HG02798 (cell line): ENCODE results near the gene C1orf21.

Experiments used
- ATAC-seq: cut with Tn5 transposase; IDR thresholded peaks from one replicate; pipeline ENCODE4 v1.9.1; 2021; ENCODE audit warnings: mild to moderate bottlenecking; ENCODE audit not compliant: unreplicated experiment, poor library complexity

The C1orf21 gene

DNA sequence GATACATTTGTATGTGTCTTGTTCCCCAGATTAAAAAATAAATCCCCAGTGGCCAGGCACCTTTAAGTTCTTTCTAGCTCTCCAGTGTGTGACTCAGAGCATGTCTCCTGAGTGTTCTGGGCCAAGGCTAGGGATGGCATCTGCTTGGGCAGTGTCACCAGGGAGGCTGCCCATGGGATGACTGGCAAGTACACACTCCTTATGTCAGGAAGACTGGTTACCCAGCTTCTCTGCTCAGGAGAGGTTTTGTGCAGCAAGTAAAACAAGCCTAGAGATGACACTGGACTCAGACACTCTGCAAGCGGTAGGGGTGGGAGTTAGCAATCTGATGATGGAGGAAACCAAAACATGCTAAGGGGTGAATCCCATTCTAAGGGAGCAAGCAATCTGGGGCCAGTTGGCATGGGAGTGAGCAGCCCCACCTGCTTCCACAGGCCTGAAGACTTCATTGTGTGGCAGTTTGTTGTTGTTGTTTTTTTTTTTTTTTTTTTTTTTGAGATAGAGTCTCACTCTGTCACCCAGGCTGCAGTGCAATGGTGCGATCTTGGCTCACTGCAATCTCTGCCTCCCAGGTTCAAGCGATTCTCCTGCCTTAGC is 230.7 kb downstream of the C1orf21 start:
- no peak for ATAC-seq

DNA sequence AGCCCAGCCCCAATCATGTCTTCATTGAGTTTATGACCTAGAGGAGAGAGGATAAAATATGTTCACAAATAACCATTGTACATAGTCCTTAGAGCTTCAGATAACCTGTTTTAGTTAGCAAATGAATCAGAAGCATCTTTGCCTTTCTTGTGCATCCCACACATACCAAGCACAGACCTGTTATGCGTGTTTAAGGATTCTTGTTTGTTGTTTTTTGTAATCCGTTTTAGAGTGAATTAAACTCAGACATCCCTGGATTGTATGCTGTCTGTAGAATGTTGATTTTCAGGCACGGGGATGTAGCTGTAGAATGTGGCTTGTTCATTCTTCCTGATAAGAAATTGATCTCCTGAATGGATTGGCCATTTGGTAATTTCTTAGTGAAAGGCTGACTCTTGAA is 232.0 kb downstream of the C1orf21 start:
- no peak for ATAC-seq

DNA sequence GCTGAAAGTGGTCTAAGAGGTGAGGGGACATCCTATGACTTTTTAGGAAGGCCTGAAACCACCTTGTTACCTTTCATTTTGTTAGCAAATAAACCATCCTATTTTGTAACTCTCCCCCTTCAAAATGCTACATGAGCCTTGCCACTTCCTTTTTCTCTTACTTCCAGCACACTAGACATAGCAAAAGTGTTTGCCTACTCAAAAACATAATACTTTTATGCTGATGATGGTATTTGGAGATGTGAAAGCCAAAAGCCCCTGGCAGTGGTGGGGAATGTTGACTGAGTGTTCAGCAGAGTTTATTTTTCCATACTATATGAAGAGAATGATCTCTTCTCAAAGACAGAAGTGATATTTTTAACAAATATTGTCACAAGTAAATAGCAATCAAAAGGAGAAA is 233.6 kb downstream of the C1orf21 start:
- ATAC-seq, result no peak

DNA sequence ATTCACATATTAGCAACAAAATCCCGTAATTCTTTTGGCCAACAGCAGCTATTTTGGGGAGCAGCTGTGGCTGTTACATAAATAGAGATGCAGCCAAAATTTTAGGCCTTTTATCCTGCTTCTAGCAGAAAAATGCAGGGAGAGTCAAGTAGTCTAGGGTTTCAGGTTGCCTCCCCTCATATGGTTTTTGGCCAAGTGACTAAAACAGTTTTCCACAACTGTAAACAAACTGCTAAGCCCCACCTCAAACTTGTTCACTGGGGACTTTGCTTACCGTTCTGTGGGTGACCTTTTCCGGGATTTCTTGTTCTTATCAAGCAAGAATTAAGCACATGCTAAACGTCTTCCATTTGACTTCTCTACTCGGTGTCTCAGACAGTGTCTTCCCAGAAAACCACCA is 234.4 kb downstream of the C1orf21 start:
- no peak for ATAC-seq

DNA sequence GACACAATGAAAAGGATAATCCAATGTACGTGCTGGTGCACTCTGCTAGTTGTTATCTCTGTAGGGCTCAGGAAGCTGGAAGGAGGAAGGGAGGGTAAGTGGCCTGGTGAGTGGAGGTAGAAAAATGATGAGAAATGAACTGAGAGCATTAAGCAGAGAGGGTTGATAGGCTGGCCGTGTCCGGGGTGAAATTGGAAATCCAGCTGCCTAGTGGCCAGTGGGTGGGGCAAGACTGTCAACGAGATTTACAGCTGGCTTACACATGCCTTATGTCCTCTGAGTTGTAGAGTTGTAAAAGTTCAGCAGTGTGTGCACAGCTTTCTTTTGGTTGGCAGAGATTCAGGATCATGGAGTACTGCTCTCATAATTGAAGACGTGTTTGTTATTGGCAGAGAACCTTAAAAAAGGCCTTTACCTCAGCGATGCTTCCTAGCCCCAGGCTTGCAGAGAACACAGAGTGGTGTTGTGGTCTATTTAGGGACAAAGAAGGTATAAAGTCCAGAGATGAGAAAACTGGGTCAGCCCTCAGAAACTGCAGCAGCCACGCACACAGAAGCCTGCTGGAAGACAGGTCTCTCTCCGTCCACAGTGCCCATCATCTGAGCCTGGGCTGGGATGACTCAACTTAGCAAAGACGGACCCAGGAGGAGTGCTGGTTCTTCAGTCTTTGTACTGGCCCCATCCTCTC is 235.5 kb downstream of the C1orf21 start:
- ATAC-seq, result no peak

DNA sequence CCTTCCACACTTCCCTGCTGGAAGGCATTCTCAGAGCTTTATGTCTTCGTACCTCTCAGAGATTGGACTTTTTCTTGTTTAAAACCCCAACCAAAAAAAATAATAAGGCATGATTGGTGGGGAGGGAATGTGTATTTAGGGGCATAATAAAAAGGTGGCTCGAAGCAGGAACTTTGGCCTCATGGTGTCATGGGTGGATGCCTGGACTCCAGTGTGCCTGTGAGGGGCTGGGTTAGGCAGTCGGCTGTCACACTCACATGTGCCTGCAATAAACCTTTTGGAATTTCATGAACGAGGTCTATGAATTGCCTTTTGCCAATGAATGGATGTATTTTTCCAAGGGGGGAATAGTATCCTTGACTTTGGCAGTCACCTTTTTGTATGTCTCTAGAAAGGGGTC is 236.6 kb downstream of the C1orf21 start:
- ATAC-seq, result no peak

DNA sequence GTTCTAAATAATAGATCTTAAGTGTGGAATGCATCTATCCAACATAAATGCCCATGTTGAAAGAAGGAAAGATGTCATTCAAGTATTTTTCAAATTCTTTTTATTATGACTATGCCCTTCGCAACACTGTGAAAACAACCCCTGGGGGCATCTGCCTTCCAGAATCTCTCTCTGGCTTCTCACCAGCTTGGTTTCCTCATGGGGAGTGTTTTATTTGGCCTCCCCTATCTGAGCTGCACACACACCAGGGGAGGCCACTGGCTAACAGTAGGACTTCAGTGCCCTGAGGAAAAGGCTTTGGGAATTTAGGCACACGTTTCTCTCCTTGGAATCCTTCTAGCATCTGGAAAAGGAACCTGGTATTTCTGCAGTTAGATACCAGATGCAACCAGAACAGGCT is 237.2 kb downstream of the C1orf21 start:
- no peak for ATAC-seq

DNA sequence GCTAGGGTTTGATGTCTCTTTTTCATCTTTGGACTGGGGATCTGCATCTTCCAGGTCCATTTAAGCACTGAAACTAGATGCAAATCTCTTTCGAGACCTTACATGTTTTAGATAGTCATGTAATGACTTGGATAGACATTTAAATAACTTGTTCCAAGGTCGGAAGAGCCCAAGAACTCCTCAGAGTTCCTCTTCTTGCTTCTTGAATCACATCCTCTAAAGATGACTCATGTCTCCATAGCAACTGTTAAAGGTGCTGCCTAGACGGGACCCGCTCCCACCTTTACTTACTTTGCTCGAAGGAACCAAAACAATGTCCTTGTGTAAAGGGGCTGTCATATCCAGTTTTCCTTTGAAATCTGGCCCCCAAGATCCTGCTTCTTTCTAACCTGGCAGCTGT is 237.8 kb downstream of the C1orf21 start:
- no peak for ATAC-seq

DNA sequence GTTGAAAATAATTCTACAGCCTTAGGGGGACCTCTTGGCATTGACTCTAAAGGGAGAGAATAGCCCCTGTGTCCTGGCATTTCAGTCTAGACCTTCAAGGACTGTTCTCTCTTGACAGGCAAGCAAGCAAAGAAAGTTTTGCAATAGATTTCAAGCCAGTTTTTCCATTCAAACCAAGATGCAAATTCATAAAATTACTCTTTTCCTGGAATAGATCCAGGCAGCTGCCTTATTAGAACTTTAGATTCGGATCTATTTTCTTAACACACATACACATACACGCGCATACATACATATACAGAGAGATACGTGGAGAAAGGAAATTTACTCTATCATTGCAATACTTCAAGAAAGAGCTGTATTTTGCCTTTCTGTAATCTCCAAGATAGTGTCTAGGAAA is 238.4 kb downstream of the C1orf21 start:
- ATAC-seq, result no peak

DNA sequence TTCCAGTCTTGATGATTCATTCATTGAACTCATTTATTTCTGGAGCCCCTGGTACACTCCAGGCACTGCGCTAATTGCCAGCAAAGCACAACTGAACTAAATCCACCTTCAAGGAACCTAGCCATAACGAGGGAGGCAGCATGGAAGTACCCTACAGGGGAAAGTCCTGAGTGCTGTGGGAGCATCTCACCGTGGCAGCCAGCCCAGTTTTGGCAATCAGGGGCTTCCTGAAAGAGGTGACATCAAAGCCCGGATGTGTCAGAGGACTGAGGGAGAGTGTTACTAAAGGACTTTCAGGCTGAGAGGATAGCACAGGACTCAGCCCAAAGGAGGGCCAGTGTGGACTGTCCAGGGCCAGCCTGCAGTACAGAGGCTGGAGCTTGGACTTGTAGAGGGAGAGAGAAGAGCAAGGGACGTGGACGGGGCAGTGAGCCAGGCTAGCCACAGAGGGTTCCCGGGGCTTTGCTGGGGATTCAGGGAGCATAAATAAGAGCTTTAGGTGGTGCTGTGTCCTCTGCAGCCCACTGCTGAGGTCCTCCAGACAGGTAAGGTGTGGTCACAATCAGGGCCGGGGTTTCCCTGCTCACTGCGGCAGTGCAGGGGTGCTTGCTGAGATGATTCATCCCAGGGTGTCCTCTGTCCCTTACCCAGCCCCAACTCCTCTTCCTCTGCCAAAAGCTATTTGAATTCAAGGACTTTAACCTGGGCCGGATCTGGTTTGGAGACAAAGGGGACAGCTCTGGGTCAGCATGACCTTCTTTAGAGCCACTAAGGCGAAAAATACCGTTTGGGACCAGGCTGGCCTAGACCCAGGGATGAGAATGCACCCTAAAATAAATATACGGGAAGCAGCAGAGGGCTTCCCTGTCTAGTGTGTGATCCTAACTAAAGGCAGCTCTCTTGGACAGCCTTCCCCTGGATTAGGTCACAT is 239.5 kb downstream of the C1orf21 start:
- ATAC-seq, result peak; percentile 25

DNA sequence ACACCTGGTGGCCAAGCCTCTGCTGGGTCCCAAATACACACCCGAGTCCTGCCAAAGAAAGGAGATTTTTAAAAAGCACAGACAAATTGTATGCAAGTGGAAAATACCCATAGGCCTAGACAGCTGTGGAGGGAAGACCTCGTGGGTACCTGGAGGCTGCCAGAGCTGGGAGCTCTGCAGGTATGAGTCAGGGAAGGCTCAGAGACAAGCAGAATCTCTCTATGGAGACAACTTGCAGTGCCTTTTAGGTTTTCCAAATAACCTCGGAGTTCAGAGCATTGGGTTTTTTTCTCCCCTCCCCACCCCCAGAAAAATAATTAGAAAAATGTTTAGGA is 240.1 kb downstream of the C1orf21 start:
- no peak for ATAC-seq

DNA sequence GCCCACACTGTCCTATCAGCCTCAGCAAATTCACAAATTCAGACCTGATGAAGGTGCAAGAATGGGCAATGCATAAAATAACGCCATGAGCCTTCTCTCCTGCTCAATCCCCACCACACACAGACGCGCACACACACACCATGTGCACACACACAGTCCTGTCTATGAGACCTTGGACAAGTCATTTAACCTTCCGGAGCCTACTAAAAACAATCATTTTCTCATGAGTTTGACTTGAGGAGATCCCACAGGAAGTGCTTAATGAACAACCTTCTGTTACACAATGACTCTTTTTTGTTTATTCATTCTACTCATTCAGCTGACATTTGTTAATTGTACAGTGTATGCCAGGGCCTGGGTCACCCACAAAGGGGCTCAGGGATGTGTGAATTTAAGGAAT is 242.4 kb downstream of the C1orf21 start:
- ATAC-seq, result no peak

DNA sequence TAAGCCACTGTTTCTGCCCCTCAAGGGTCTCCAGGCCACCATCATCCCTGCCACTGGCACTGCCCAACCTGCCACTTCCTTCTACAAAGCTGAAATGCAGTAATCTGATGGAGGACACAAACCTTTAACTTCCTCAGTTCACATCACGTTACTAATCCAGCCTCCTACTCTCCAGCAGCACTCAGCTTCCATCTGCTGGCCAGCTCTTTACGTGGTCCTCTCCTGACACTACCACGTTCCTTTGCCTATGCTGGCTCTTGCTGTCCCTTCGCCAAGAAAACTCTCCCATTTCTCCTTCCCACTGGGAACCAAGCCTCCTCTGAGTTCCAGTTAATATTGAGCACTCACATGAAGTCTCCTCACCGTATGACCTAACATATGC is 243.8 kb downstream of the C1orf21 start:
- ATAC-seq, result no peak

DNA sequence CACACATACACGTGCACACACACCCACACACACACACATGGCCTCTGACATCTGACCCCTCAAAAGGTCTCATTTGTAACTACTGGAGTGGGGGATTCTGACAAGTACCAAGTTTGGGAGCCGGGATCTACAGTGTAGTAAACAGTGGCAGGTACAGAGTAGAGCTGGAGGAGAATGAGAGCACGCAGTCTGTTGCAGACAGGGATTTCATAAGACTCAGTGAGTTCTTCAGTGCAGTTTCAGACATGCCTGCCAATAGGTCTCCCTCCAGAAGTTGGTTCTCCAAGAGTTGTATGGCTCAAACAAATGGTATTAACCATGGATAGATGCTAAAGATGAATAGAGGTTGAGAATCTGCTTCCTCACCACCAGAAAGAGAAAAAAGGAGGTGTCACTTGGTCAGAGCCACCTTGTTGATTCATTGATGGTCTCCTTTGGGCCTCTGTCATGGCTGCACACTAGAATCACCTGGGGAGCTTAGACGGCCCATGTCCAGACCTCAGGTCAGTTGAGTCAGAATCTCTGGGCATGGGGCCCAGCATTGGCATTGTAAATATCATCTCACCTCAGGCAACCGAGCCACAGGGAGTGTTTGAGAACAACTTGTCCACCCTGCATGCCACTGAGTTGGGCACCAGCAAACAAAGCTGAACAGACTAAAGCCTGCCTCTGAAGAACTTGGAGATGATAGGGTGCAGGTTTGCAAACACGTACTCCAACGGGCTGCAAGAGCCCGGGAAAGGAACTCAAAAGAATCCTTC is 245.8 kb downstream of the C1orf21 start:
- ATAC-seq, result no peak

DNA sequence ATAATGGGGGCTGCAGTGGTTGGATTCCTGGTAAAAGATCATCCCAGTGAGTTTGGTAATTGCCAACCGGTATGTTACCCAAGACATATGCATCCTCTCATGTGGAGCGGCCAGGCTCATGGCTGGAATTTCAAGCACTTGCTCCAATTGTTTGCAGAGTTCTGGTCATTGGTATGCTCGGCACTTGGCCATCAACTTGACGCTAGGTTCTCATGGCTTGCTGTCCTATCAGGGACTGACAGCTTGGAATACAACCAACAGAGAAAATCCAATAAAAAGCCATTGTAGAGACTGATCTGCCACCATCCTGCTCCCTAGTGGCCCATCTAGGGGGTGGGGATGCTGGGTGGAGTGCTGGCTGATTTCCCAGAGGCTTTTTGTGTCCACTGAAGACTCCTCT is 247.0 kb downstream of the C1orf21 start:
- ATAC-seq, result no peak

DNA sequence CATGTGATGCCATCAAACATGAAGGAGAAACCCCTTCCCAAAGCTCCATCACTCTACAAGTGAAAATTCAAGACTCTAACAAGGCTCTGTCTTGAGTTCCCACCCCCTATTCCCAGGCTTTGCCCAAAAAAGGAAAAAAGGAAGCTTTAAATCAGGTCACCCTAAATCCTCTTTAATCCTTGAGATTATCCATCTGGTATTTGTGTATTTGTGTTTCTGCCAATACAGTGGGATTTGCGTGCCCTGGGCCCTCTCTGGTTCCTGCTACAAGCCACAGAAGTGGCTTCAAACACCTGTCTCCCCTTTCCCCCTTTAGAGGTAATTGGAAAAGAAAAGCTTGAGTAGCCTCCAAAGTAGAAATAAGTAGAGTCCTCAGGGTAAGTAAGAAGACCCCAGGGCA is 247.5 kb downstream of the C1orf21 start:
- ATAC-seq, result no peak

DNA sequence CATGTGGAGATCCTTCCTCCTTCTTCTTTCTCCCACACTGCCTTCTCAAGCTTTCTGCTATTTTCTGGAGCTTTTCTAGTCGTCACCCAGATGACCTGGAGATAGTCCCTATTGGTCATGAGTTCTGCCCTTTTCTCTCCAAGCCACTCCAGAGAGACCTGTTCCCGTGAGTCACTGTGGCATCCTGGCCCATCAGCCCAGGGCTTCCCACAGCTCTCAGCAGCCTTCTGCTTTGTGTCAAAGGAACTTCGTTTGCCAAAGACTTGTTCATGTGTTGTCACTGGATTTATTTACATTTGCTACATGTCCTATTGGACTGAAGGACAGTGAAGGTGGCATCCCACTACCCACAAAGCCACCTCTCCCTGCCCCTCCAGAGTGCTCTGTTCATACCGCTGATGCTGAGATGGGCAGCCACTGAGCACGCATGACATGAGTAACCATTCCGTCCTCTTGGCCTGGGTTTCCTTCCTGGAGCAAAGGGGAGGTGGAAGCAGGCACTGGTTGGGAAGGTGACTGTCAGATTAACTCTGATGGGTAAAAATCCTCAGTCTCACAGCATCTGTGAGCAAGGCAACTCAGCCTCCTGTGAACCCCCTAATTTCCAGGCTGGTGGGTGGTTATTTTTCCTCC is 248.6 kb downstream of the C1orf21 start:
- no peak for ATAC-seq

DNA sequence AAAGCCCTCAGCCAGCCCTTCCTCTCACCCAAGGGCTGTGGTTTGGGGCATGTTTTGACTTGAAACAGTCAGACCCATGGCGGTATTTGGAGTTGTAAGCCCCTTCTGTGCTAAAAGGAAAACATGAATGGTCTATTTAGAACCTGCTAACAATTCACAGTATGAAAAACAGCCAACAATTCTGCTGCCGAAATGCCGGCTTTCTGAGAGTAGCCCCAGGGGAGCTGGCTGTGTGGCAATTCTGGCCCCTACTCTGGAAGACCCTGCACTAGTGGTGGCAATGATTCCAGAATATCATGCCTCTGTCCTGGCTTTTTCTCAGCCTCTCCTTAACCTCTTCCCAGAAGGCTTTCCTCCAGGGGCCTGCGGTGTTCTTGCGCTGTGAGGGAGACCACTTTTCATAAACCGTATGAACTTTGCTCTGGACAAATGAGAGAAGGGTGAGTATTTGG is 249.2 kb downstream of the C1orf21 start:
- ATAC-seq, result no peak

DNA sequence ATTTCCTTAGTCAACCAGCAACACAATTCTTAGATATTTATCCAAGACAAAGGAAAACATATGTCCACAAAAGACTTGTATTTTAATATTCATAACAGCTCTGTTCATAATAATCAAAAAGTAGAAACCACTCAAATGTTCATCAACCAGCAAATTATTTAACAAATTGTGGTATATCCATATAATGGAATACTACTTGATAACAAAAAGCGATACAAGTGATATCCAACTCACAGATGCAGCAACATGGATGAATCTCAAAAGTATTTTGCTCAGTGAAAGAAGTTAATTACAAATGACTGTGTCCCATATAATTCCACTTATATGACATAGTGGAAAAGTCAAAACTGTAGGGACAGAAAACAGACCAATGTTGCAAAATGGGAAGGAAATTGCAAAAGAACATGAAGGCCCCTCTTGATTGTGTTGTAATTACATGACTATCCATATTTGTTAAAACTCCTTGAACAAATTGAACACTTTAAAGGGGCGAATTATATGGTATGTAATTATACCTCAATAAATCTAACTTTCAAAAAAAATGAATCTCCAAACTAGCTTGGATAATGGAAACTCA is 250.9 kb downstream of the C1orf21 start:
- ATAC-seq, result no peak

DNA sequence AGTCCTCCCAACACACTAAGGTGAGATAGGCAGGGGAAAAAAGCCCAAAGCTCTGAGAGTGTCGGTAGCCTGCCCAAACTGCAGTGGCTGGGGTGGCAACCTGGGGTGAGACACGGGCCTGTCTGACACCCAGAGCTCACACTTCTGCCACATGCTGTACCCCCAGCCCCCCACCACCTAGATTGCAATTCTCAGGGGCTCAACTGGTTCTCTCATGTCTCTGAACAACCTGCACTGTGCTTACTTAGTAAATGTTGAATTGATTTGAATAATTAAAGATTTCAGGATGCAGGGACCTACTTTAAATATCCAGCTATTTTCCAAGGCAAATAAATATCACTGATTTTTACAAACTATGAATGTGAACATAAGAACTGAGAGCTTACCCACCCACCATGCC is 252.4 kb downstream of the C1orf21 start:
- no peak for ATAC-seq
